NK-92 (cell line): ENCODE data around the gene DDX11.
"Not testable (repeated sequence)": the region's sequence is repeated elsewhere in the genome, so short reads cannot be mapped to it uniquely, and the experiment has no call there.

ENCODE experiments used
- DNase-seq: peaks from one replicate; lab custom pipeline; 2025; ENCODE audit not compliant: unreplicated experiment; lab: John Stamatoyannopoulos, UW

Gene DDX11

GRCh38 chr12:31121022-31121728 lies 47.5 kb downstream of the DDX11 start:
- DNase-seq: not testable (repeated sequence)

- no peak for DNase-seq
Observed at GRCh38 chr12:31122481-31122880, 48.8 kb downstream of the DDX11 start.

- DNase-seq: not testable (repeated sequence)
Observed at GRCh38 chr12:31124158-31124557, 50.5 kb downstream of the DDX11 start.

- DNase-seq: not testable (repeated sequence)
Observed at GRCh38 chr12:31125171-31125570, 51.5 kb downstream of the DDX11 start.

- DNase-seq: not testable (repeated sequence)
Observed at GRCh38 chr12:31127209-31127848, 53.7 kb downstream of the DDX11 start.

- not testable (repeated sequence) for DNase-seq
Observed at GRCh38 chr12:31136581-31136980, 62.9 kb downstream of the DDX11 start.

GRCh38 chr12:31144768-31145167 lies 71.1 kb downstream of the DDX11 start:
- DNase-seq: not testable (repeated sequence)

- not testable (repeated sequence) for DNase-seq
Observed at GRCh38 chr12:31145296-31145695, 71.6 kb downstream of the DDX11 start.

- not testable (repeated sequence) for DNase-seq
Observed at GRCh38 chr12:31147415-31147814, 73.8 kb downstream of the DDX11 start.

- not testable (repeated sequence) for DNase-seq
Observed at GRCh38 chr12:31150766-31151165, 77.1 kb downstream of the DDX11 start.
